SK-N-SH (cell line): Measurements from ENCODE around the gene EIF4E2. TPM values are rescaled to one million over a fixed set of nuclear protein-coding genes. Genes with fewer than 3 reads are reported as not detected.

Experiments used
- CTCF ChIA-PET: fragments of 300-600, 350-600 bp; formaldehyde crosslinking; extraction: SDS; loops from one replicate; lab custom pipeline; 2021; lab: Yijun Ruan, JAX
- POLR2A ChIA-PET: fragments of 350-600 bp; sonication (Branson Sonifier 250); formaldehyde crosslinking; extraction: SDS; loops from one replicate; lab custom pipeline; 2020; ENCODE audit warnings: antibody characterized with exemption, inconsistent platforms; lab: Yijun Ruan, JAX
- DNase-seq: peaks from one replicate; pipeline ENCODE4 v3.0.0; 2012
- H2AFZ ChIP-seq: fragments of 200-600 bp; sonication (generic); 2 replicates; pipeline ENCODE4 v1.8.1; 2016; ENCODE audit warnings: antibody characterized with exemption, mild to moderate bottlenecking, low read depth
- H3F3A ChIP-seq: fragments of 200-600 bp; sonication (generic); replicated peaks from 2 replicates; pipeline ENCODE3; 2016; ENCODE audit warnings: antibody characterized with exemption, mild to moderate bottlenecking; ENCODE audit not compliant: insufficient read depth
- H3K27ac ChIP-seq, 2 experiments: fragments of 200-500 bp in 1 of 2; fragments of 200-600 bp in 1 of 2; sonication (Bioruptor generic) in 1 of 2; sonication (generic), shearing (Covaris generic) in 1 of 2; 2 replicates each; pipeline versions ENCODE4 v1.5.1 to v1.6.1; 2014 to 2016; ENCODE audit warnings: low read depth in 2 of 2, inconsistent platforms in 1 of 2, low read length in 1 of 2, mild to moderate bottlenecking in 1 of 2, mixed read lengths in 1 of 2
- H3K27me3 ChIP-seq: fragments of 200-600 bp; sonication (generic), shearing (Covaris generic); 2 replicates; pipeline ENCODE4 v1.6.1; 2016; ENCODE audit warnings: mixed run types; ENCODE audit not compliant: insufficient read depth
- H3K36me3 ChIP-seq, 2 experiments: fragments of 200-500 bp in 1 of 2; fragments of 200-600 bp in 1 of 2; sonication (Bioruptor generic) in 1 of 2; sonication (generic) in 1 of 2; replicated peaks in 1 of 2; 2 replicates each; pipeline versions ENCODE3 to v1.5.1; 2014 to 2016; ENCODE audit warnings: low read length in 1 of 2, mild to moderate bottlenecking in 1 of 2; ENCODE audit not compliant: insufficient read depth in 2 of 2, control insufficient read depth in 1 of 2
- H3K4me1 ChIP-seq, 2 experiments: fragments of 200-500 bp in 1 of 2; fragments of 200-600 bp in 1 of 2; sonication (Bioruptor generic) in 1 of 2; sonication (generic), shearing (Covaris generic) in 1 of 2; 2 replicates each; pipeline versions ENCODE4 v1.5.1 to v1.6.1; 2014 to 2016; ENCODE audit warnings: low read depth in 1 of 2, low read length in 1 of 2, mixed run types in 1 of 2; ENCODE audit not compliant: insufficient read depth in 2 of 2, control insufficient read depth in 1 of 2
- H3K4me2 ChIP-seq: fragments of 200-600 bp; sonication (generic), shearing (Covaris generic); 2 replicates; pipeline ENCODE4 v1.6.1; 2017; ENCODE audit warnings: mixed run types
- H3K4me3 ChIP-seq, 2 experiments: fragments of 200-500 bp in 1 of 2; fragments of 200-600 bp in 1 of 2; sonication (Bioruptor generic) in 1 of 2; sonication (generic), shearing (Covaris generic) in 1 of 2; 2 replicates each; pipeline versions ENCODE4 v1.5.1 to v1.8.1; 2014 to 2016; ENCODE audit warnings: low read depth in 2 of 2, inconsistent platforms in 1 of 2, low read length in 1 of 2, mild to moderate bottlenecking in 1 of 2, mixed read lengths in 1 of 2, moderate library complexity in 1 of 2
- H3K79me2 ChIP-seq: fragments of 200-600 bp; sonication (generic); 2 replicates; pipeline ENCODE4 v1.8.1; 2017; ENCODE audit warnings: mild to moderate bottlenecking; ENCODE audit not compliant: insufficient read depth
- H3K9ac ChIP-seq: fragments of 200-600 bp; sonication (generic); 2 replicates; pipeline ENCODE4 v1.6.1; 2017; ENCODE audit warnings: mixed run types
- H3K9me2 ChIP-seq: fragments of 200-600 bp; sonication (generic); 2 replicates; pipeline ENCODE4 v1.6.1; 2017; ENCODE audit warnings: mixed run types
- H3K9me3 ChIP-seq: fragments of 200-600 bp; sonication (generic); 2 replicates; pipeline ENCODE4 v1.6.1; 2017; ENCODE audit warnings: mixed run types, mild to moderate bottlenecking, moderate library complexity
- H4K20me1 ChIP-seq: fragments of 200-600 bp; sonication (generic); 2 replicates; pipeline ENCODE4 v1.6.1; 2017; ENCODE audit warnings: mild to moderate bottlenecking, mixed run types; ENCODE audit not compliant: insufficient read depth
- EZH2phosphoT487 ChIP-seq: fragments of 200-600 bp; sonication (generic); IDR thresholded peaks from 2 replicates; pipeline ENCODE4 v1.6.1; 2017; ENCODE audit warnings: low read depth, mixed run types, mild to moderate bottlenecking, antibody characterized with exemption, moderate library complexity, borderline replicate concordance
- FOSL2 ChIP-seq: IDR thresholded peaks from 2 replicates; pipeline ENCODE4 v1.4.0; 2012; ENCODE audit warnings: low read depth, mild to moderate bottlenecking, moderate library complexity, borderline replicate concordance
- GATA2 ChIP-seq: sonication (generic); formaldehyde crosslinking; IDR thresholded peaks from 2 replicates; pipeline ENCODE4 v1.5.0; 2020; ENCODE audit warnings: mild to moderate bottlenecking, missing genetic modification reagents
- IRF3 ChIP-seq: fragments of 150-350 bp; IDR thresholded peaks from 2 replicates; pipeline ENCODE4 v1.6.1; 2016; ENCODE audit warnings: mild to moderate bottlenecking, low read depth, low read length
- MEF2A ChIP-seq: IDR thresholded peaks from 2 replicates; pipeline ENCODE4 v1.4.0; 2012; ENCODE audit warnings: low read depth, borderline replicate concordance
- NFIC ChIP-seq: IDR thresholded peaks from 2 replicates; pipeline ENCODE4 v1.4.0; 2012; ENCODE audit warnings: borderline replicate concordance
- PBX3 ChIP-seq: IDR thresholded peaks from 2 replicates; pipeline ENCODE4; 2012
- RAD21 ChIP-seq: IDR thresholded peaks from 2 replicates; pipeline ENCODE4 v1.6.1; 2012; ENCODE audit warnings: mild to moderate bottlenecking, low read length
- RXRA ChIP-seq: IDR thresholded peaks from 2 replicates; pipeline ENCODE4 v1.4.0; 2012; ENCODE audit warnings: low read depth, mild to moderate bottlenecking, borderline replicate concordance
- SIN3A ChIP-seq: IDR thresholded peaks from 2 replicates; pipeline ENCODE4 v1.6.1; 2012; ENCODE audit warnings: low read depth, mild to moderate bottlenecking, low read length, moderate library complexity, borderline replicate concordance
- TCF12 ChIP-seq: IDR thresholded peaks from 2 replicates; pipeline ENCODE4 v1.4.0; 2012
- YY1 ChIP-seq: IDR thresholded peaks from 2 replicates; pipeline ENCODE4 v1.4.0; 2012; ENCODE audit warnings: low read depth, mild to moderate bottlenecking
- WGBS: methylation state at CpG from one replicate; pipeline ENCODE4 v1.1.6; 2017; ENCODE audit warnings: low lambda C conversion rate; 5-methylcytosine and 5-hydroxymethylcytosine counted together
- polyA plus RNA-seq, 3 experiments: library from polyadenylated mRNA; depleted of rRNA; stranded (reverse); fragments of >200 nt; gene quantifications; 2 replicates each; pipeline ENCODE4 v1.2.3, GENCODE V29; 2012
- TF ChIP-seq, protein P1 (sequence below): IDR thresholded peaks from 2 replicates; pipeline ENCODE4 v1.4.0; 2012; ENCODE audit warnings: low read depth, borderline replicate concordance

The EIF4E2 gene
- polyA plus RNA-seq, 1 of the 3 experiments (the other 2 are of a cell fraction): 29.1 TPM

GRCh38 chr2:232571026-232571474 is 20.6 kb downstream of the EIF4E2 start:
- H3F3A ChIP-seq: no peaks in the 10 kb centered on the region
- no peak overlapping the region for H3K4me3 ChIP-seq
- H3K36me3 ChIP-seq: peaks cover 61 to 76% of the 10 kb centered on the region in 2 experiments
- H4K20me1 ChIP-seq: no peaks in the 10 kb centered on the region
- H3K9ac ChIP-seq: no peak overlapping the region
- H3K9me3 ChIP-seq: no peaks in the 10 kb centered on the region
- CTCF ChIA-PET: interaction anchor here (1.3 to 2.3 kb wide), 2 partner anchors 9 to 11 kb away, joined by 4 to 6 read pairs; no protein-coding TSS in a partner anchor
- no peak for DNase-seq
- WGBS: 84% methylated on average over 7 of the region's 7 CpGs
- H2AFZ ChIP-seq: no peak overlapping the region
- POLR2A ChIA-PET: no interaction called here
- no peak overlapping the region for H3K27ac ChIP-seq
- H3K27me3 ChIP-seq: no peaks in the 10 kb centered on the region
- no peaks in the 10 kb centered on the region for H3K9me2 ChIP-seq
- no peak overlapping the region for H3K4me2 ChIP-seq
- no peaks in the 10 kb centered on the region for H3K79me2 ChIP-seq
- no peaks in the 10 kb centered on the region for H3K4me1 ChIP-seq
- TF ChIP-seq IRF3 (no peak), RAD21 (no peak), YY1 (no peak), EZH2phosphoT487 (no peak), NFIC (no peak), GATA2 (CRISPR knock-in tag) (no peak), FOSL2 (no peak), MEF2A (no peak), PBX3 (no peak)
- TF ChIP-seq, protein P1, sequence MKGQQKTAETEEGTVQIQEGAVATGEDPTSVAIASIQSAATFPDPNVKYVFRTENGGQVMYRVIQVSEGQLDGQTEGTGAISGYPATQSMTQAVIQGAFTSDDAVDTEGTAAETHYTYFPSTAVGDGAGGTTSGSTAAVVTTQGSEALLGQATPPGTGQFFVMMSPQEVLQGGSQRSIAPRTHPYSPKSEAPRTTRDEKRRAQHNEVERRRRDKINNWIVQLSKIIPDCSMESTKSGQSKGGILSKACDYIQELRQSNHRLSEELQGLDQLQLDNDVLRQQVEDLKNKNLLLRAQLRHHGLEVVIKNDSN: no peak

GRCh38 chr2:232573042-232573441 is 22.6 kb downstream of the EIF4E2 start:
- H4K20me1 ChIP-seq: no peaks in the 10 kb centered on the region
- no peaks in the 10 kb centered on the region for H3K9me3 ChIP-seq
- no peak overlapping the region for H3K9ac ChIP-seq
- H3K4me3 ChIP-seq: no peak overlapping the region
- H3K4me2 ChIP-seq: no peak overlapping the region
- ChIA-PET POLR2A (no interaction called here), CTCF (interaction anchor here (0.7 kb wide), 1 partner anchor 224 kb away, joined by 3 read pairs; no protein-coding TSS in a partner anchor)
- no peak for TF ChIP-seq TCF12
- TF ChIP-seq SIN3A: no peak
- TF ChIP-seq GATA2 (CRISPR knock-in tag): no peak
- TF ChIP-seq FOSL2: no peak
- no peak for TF ChIP-seq RXRA
- H3K27me3 ChIP-seq: no peaks in the 10 kb centered on the region
- H3K36me3 ChIP-seq: peaks cover 44 to 66% of the 10 kb centered on the region in 2 experiments
- no peaks in the 10 kb centered on the region for H3F3A ChIP-seq
- H3K27ac ChIP-seq: no peak overlapping the region
- DNase-seq: no peak
- H3K79me2 ChIP-seq: no peaks in the 10 kb centered on the region
- no peak overlapping the region for H2AFZ ChIP-seq
- no peaks in the 10 kb centered on the region for H3K9me2 ChIP-seq
- H3K4me1 ChIP-seq: 0 out of 4 replicates have a peak, but pooled peaks cover 0 to 4% of the 10 kb centered on the region in 2 experiments
